GM23248 (cell line): ENCODE results near the gene CCDC142. TPM values are rescaled to one million over a fixed set of nuclear protein-coding genes. Genes with fewer than 3 reads are reported as not detected.

Experiments
- DNase-seq: peaks from one replicate; pipeline ENCODE4 v3.0.0-alpha.2; 2015
- H2AFZ ChIP-seq: fragments of 200-600 bp; sonication (generic); 2 replicates; pipeline ENCODE4 v1.6.1; 2016; ENCODE audit warnings: antibody characterized with exemption
- H3F3A ChIP-seq: fragments of 200-600 bp; sonication (generic); 2 replicates; pipeline ENCODE4 v1.6.1; 2016; ENCODE audit warnings: mild to moderate bottlenecking, antibody characterized with exemption, mixed run types; ENCODE audit not compliant: insufficient read depth
- H3K27ac ChIP-seq: fragments of 200-600 bp; sonication (generic); 2 replicates; pipeline ENCODE4 v1.5.1; 2016; ENCODE audit warnings: mild to moderate bottlenecking
- H3K27me3 ChIP-seq: fragments of 200-600 bp; sonication (generic); replicated peaks from 2 replicates; pipeline ENCODE4 v1.6.1; 2016; ENCODE audit warnings: mild to moderate bottlenecking; ENCODE audit not compliant: insufficient read depth
- H3K36me3 ChIP-seq: fragments of 200-600 bp; sonication (generic); 2 replicates; pipeline ENCODE4 v1.6.1; 2016; ENCODE audit warnings: low read depth, mild to moderate bottlenecking
- H3K4me1 ChIP-seq: fragments of 200-600 bp; sonication (generic); 2 replicates; pipeline ENCODE4 v1.6.1; 2016; ENCODE audit warnings: mild to moderate bottlenecking; ENCODE audit not compliant: insufficient read depth
- H3K4me2 ChIP-seq: fragments of 200-600 bp; sonication (generic); one replicate; pipeline ENCODE4 v1.6.1; 2016; ENCODE audit warnings: mild to moderate bottlenecking; ENCODE audit not compliant: unreplicated experiment
- H3K4me3 ChIP-seq: fragments of 200-600 bp; sonication (generic); 2 replicates; pipeline ENCODE4 v1.5.1; 2016; ENCODE audit warnings: mild to moderate bottlenecking
- H3K79me2 ChIP-seq: fragments of 200-600 bp; sonication (generic); 2 replicates; pipeline ENCODE4 v1.6.1; 2016; ENCODE audit warnings: mild to moderate bottlenecking; ENCODE audit not compliant: insufficient read depth
- H3K9ac ChIP-seq: fragments of 200-600 bp; sonication (generic); 2 replicates; pipeline ENCODE4 v1.6.1; 2016; ENCODE audit warnings: mild to moderate bottlenecking
- H3K9me2 ChIP-seq: fragments of 200-600 bp; sonication (generic); 2 replicates; pipeline ENCODE4 v1.6.1; 2016; ENCODE audit warnings: mixed run types, mild to moderate bottlenecking, moderate library complexity; ENCODE audit not compliant: insufficient read depth
- H3K9me3 ChIP-seq: fragments of 200-600 bp; sonication (generic); one replicate; pipeline ENCODE4 v1.6.1; 2017; ENCODE audit warnings: low read depth
- H4K20me1 ChIP-seq: fragments of 200-600 bp; sonication (generic); 2 replicates; pipeline ENCODE4 v1.6.0; 2016; ENCODE audit not compliant: insufficient read depth
- EZH2 ChIP-seq: fragments of 200-600 bp; sonication (generic); IDR thresholded peaks from 2 replicates; pipeline ENCODE4 v1.6.1; 2018; ENCODE audit warnings: antibody characterized with exemption, mild to moderate bottlenecking; ENCODE audit not compliant: insufficient read depth, poor library complexity, severe bottlenecking
- EZH2phosphoT487 ChIP-seq: fragments of 200-600 bp; sonication (generic); IDR thresholded peaks from 2 replicates; pipeline ENCODE4 v1.6.1; 2018; ENCODE audit warnings: antibody characterized with exemption, moderate library complexity, mild to moderate bottlenecking, low read depth; ENCODE audit not compliant: insufficient read depth
- WGBS, 2 experiments: methylation state at CpG; one replicate each; pipeline ENCODE4 v1.1.6; 2015 to 2017; ENCODE audit warnings: low lambda C conversion rate in 2 of 2, low coverage in 1 of 2; ENCODE audit errors: missing lambda C conversion rate in 2 of 2; 5-methylcytosine and 5-hydroxymethylcytosine counted together
- in situ Hi-C: fragments of 300-500 bp; cut with MboI; formaldehyde crosslinking; loops from 2 replicates; pipeline ENCODE4 v1.15.0; 2020
- polyA plus RNA-seq: library from polyadenylated mRNA; unstranded; fragments of >200 nt; fragmentation: Nextera tagmentation; extraction: Ambion mirVana; gene quantifications from 2 replicates; pipeline ENCODE4 v1.2.1, GENCODE V29; 2016
- total RNA-seq: library from RNA; depleted of rRNA; stranded (reverse); fragments of >200 nt; shearing (Covaris generic); gene quantifications from 2 replicates; pipeline ENCODE4 v1.2.3, GENCODE V29; 2014

CCDC142 gene
- total and polyA plus RNA-seq, 2 experiments from 2014 or later = 5.1 to 6.8 TPM

DNA sequence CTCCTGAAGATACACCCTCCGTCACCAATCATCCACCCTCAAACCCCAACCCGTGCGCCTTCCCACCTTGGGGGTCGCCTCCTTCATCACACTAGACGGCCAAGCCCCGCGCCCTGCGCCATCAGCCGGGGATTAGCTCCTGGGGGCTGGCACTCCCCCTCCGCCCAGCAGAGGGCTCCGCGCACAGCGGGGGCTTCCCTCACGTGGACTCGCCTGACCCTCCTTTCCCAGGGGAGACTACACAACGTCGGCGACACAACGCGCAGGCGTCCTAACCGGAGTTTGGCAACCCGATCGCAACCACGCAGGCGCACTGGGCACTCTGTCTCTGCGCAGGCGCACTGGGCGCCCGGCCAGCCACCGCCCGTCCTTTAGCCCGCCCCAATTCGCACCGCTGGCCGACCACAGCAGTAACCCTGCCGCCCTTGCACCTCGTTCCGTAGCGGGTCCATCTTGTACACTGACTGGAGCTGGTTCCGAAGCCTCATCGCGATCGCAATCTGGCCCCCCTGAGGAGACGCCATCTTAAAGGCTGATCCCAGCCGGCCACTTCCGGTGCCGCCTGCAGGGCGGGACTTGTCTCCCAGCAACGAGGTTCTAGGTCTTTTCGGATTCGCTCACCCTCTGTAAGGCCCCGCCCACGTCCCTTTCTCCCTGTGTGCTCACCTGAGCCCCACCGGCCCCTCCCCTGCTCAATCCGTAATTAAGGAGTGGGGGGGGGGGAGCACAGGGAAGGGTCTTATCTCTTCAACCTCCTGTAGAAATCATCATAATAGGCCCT is 24.5 kb upstream of the CCDC142 start, which contains the start of gene PCGF1:
TSS of gene PCGF1 (minus strand) at position 551 of the 781 bp plus-strand sequence. CDS start at position 524, 27 bp downstream.
- Histone ChIP-seq H3K27me3 (0 out of 2 replicates have a peak, but pooled peaks cover 9% of the 10 kb centered on the region), H3F3A (peaks cover 18% of the 10 kb centered on the region), H3K79me2 (peaks cover 26% of the 10 kb centered on the region), H3K4me2 (peak within 1 kb of the TSS; percentile 94), H3K9me2 (no peaks in the 10 kb centered on the region), H4K20me1 (no peaks in the 10 kb centered on the region), H2AFZ (peak within 1 kb of the TSS; percentile 94), H3K36me3 (no peaks in the 10 kb centered on the region), H3K4me3 (peak within 1 kb of the TSS; percentile 90), H3K9ac (peak within 1 kb of the TSS; percentile 92), H3K9me3 (no peaks in the 10 kb centered on the region), H3K4me1 (peaks cover 23% of the 10 kb centered on the region), H3K27ac (peak within 1 kb of the TSS; percentile 96)
- peak; percentile 99 for DNase-seq
- in situ Hi-C loops = no loop called here
- TF ChIP-seq EZH2phosphoT487 (no peak), EZH2 (no peak)
- 0% methylated on average over 40 to 53 of the region's 56 CpGs for WGBS, 2 experiments

DNA sequence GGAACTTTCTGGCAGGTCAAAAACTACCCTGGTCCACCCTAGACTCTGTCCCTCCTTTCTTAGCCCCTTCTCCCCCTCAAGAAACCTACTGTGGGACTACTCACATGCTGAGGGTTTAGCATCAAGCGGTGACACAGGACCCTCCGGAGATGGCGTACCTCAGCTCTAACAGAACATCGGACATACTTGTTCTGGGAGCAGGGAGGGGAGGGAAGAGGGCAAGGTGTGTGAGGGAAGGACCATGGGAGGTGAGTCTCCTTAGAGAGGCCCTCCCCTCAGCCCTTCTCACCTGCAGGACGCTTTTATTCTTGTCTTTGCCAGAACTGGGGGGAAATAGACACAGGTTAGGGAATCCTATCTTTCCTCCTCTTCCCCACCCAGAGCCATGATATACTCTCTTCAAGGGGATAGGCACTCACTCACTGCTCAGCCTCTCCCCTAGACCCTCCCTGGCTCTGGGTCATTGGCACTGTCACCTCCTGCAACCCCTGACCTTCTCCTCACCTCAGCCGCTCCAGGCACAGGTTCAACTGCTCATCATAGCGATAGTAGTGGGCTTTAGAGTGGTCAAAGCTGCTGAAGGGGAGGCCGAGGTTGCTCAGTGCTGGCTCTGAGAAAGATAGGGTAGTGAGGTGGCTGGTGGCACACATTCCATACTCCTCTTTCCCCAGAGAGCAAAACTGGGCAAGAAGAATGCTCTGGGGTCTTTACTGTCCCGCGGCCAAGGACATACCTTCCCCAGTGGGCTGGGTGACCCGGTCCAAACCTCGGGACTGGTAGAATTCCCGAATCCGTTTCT is 22.8 kb upstream of the CCDC142 start:
- Histone ChIP-seq H3F3A (peaks cover 18% of the 10 kb centered on the region), H4K20me1 (no peaks in the 10 kb centered on the region), H3K36me3 (no peaks in the 10 kb centered on the region), H3K4me2 (peak overlapping the region; percentile 94), H3K27me3 (no peaks in the 10 kb centered on the region), H3K9me2 (no peaks in the 10 kb centered on the region), H3K79me2 (peaks cover 26% of the 10 kb centered on the region), H3K27ac (peak overlapping the region; percentile 96; the same call in 1 of the 2 replicates), H3K4me3 (peak overlapping the region; percentile 90), H3K9me3 (no peaks in the 10 kb centered on the region), H3K4me1 (peaks cover 27% of the 10 kb centered on the region), H2AFZ (no peak overlapping the region), H3K9ac (no peak overlapping the region)
- in situ Hi-C loops = no loop called here
- no peak for DNase-seq
- 96 to 97% methylated on average over 14 of the region's 14 CpGs for WGBS, 2 experiments
- TF ChIP-seq EZH2phosphoT487 (no peak), EZH2 (no peak)

DNA sequence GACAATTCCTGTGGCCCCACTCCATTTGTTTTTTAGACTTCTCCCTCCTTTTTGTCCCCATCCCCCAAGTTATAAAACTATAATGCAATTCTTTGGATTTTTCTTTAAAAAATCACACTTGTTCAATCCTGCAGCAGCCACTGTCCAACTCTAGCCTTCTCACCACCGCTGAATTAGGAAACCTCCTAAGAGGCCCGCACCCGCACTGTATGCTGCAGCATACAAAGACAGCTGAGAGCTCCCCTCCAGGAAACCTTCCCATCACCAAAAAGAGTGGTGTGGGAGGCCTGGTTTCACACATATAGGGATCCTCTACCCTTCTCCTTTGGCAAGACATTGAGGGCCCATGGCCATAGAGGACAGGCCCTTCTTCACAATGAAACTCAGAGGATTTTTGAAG is 21.8 kb upstream of the CCDC142 start:
- H4K20me1 ChIP-seq = no peaks in the 10 kb centered on the region
- peaks cover 26% of the 10 kb centered on the region for H3K79me2 ChIP-seq
- H3K27me3 ChIP-seq = no peaks in the 10 kb centered on the region
- in situ Hi-C loops = loop anchor here (5.0 kb wide), 1 partner anchor 83 kb away; no protein-coding TSS in a partner anchor
- H3K4me1 ChIP-seq = peaks cover 27% of the 10 kb centered on the region
- no peaks in the 10 kb centered on the region for H3K36me3 ChIP-seq
- peak; percentile 18 for DNase-seq
- H3K27ac ChIP-seq = no peak overlapping the region
- H3K9me2 ChIP-seq = no peaks in the 10 kb centered on the region
- H2AFZ ChIP-seq = no peak overlapping the region
- H3K9me3 ChIP-seq = no peaks in the 10 kb centered on the region
- H3K4me2 ChIP-seq = no peak overlapping the region
- H3K9ac ChIP-seq = no peak overlapping the region
- peaks cover 18% of the 10 kb centered on the region for H3F3A ChIP-seq
- no peak overlapping the region for H3K4me3 ChIP-seq
- WGBS, 2 experiments = 81% methylated on average over 3 of the region's 3 CpGs
- TF ChIP-seq EZH2 (no peak), EZH2phosphoT487 (no peak)

DNA sequence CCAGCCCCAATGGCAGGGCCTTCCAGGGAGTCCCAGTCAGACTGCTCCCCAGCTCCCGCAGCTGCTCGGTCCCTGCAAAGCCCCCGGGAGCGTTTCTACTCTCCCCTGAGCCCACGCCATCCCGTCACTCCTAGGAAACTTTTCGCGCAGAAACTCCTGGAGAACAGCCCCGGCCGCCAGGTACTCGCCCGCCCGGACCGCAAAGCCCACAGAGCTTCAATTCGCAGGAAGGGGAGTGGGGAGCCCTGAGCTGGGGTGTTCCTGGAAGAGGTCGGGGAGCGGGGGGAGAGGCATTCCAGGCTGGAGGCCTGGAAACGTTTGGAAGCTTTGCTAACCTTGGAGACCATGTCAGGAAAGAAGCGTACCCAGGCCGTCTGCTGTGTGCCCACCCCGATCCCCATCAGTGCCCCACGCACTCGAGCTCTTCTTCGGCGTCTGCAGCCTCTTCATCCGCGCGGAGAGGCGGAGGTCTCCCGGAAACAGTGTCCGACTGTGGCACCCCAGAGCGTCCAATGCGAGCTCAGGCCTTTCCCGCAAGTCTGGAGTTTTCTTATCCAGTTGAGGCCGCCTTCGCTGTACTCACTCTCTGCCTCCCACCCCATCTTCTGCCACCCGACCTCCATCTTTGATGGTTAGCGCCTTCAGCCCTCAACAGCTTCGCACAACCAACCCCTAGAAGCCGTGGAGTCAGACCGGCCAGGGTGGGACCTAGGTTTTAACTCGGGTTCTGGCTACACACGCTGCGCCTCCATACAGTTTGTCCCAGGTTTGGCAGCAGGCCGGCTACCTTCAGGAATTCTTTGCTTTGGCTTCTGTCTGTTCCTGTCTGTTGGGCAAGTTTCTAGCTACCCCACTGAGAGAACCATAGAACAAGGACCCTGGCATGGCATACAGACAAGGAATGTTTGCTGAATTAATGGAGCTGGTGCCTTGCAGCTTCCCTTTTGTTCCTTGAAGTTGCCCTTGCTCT is 21.0 kb upstream of the CCDC142 start:
- no peaks in the 10 kb centered on the region for H3K36me3 ChIP-seq
- peak overlapping the region; percentile 84 for H2AFZ ChIP-seq
- in situ Hi-C loops = loop anchor here (5.0 kb wide), 1 partner anchor 84 kb away; no protein-coding TSS in a partner anchor
- H3K4me2 ChIP-seq = peak overlapping the region; percentile 92
- peaks cover 26% of the 10 kb centered on the region for H3K79me2 ChIP-seq
- 51 to 59% methylated on average over 29 to 45 of the region's 45 CpGs for WGBS, 2 experiments
- H3K9me3 ChIP-seq = no peaks in the 10 kb centered on the region
- DNase-seq = no peak
- H3K27ac ChIP-seq = peak overlapping the region; percentile 56
- peaks cover 27% of the 10 kb centered on the region for H3K4me1 ChIP-seq
- TF ChIP-seq EZH2 (no peak), EZH2phosphoT487 (no peak)
- H3F3A ChIP-seq = peaks cover 18% of the 10 kb centered on the region
- H3K9ac ChIP-seq = peak overlapping the region; percentile 74
- no peaks in the 10 kb centered on the region for H3K27me3 ChIP-seq
- H3K9me2 ChIP-seq = no peaks in the 10 kb centered on the region
- H3K4me3 ChIP-seq = peak overlapping the region; percentile 76
- H4K20me1 ChIP-seq = no peaks in the 10 kb centered on the region
